ENCODE measurements around the gene ULK3.
A peak's percentile ranks its signal among the peaks of the same experiment; 100 is the strongest.

ULK3 gene

GRCh38 chr15:74821091-74821789, 21.7 kb downstream of the ULK3 start:
- peak; percentile 95 for DNase-seq

GRCh38 chr15:74820056-74820455, 22.9 kb downstream of the ULK3 start:
- DNase-seq = no peak

GRCh38 chr15:74817370-74817737, 25.6 kb downstream of the ULK3 start:
- DNase-seq = peak; percentile 30

- no peak for DNase-seq
These were observed 26.2 kb downstream of the ULK3 start for GRCh38 chr15:74816624-74817369.

GRCh38 chr15:74815961-74816360, 27.0 kb downstream of the ULK3 start:
- DNase-seq = no peak

GRCh38 chr15:74815121-74815934, 27.6 kb downstream of the ULK3 start:
- peak; percentile 41 for DNase-seq

- DNase-seq = no peak
These were observed 30.4 kb downstream of the ULK3 start, which contains the start of gene LMAN1L for GRCh38 chr15:74812533-74812932. Gene LMAN1L, plus strand, starts transcription at chr15:74812835. Its CDS starts 20 bp downstream, at chr15:74812855.

GRCh38 chr15:74809956-74810355, 33.0 kb downstream of the ULK3 start:
- DNase-seq = no peak

GRCh38 chr15:74809242-74809641, 33.7 kb downstream of the ULK3 start:
- peak; percentile 76 for DNase-seq

GRCh38 chr15:74808840-74809229, 34.1 kb downstream of the ULK3 start:
- DNase-seq = peak; percentile 76

- DNase-seq = no peak
These were observed 34.7 kb downstream of the ULK3 start for GRCh38 chr15:74808078-74808839.

- DNase-seq = no peak
These were observed 35.7 kb downstream of the ULK3 start for GRCh38 chr15:74807282-74807681.

GRCh38 chr15:74804935-74805334, 38.0 kb downstream of the ULK3 start:
- no peak for DNase-seq

- no peak for DNase-seq
These were observed 40.0 kb downstream of the ULK3 start for GRCh38 chr15:74802862-74803447.

- DNase-seq = no peak
These were observed 40.7 kb downstream of the ULK3 start for GRCh38 chr15:74802290-74802689.

- DNase-seq = no peak
These were observed 41.5 kb downstream of the ULK3 start for GRCh38 chr15:74801311-74801997.

GRCh38 chr15:74800559-74801094, 42.3 kb downstream of the ULK3 start:
- DNase-seq = no peak

- DNase-seq = peak; percentile 75
These were observed 42.9 kb downstream of the ULK3 start for GRCh38 chr15:74799856-74800558.

- no peak for DNase-seq
These were observed 43.6 kb downstream of the ULK3 start for GRCh38 chr15:74799255-74799855.
